Astrocyte of the hippocampus (primary cell): Measurements from ENCODE around the gene CFC1B.
"Not testable (repeated sequence)": the region's sequence is repeated elsewhere in the genome, so short reads cannot be mapped to it uniquely, and the experiment has no call there.

Experiments
- DNase-seq: peaks from one replicate; pipeline ENCODE4 v3.0.0; 2011; ENCODE audit warnings: low read depth, low spot score

The CFC1B gene

GRCh38 chr2:130566165-130566564, 45.1 kb downstream of the CFC1B start:
- not testable (repeated sequence) for DNase-seq

GRCh38 chr2:130571929-130572328, 50.9 kb downstream of the CFC1B start:
- DNase-seq = not testable (repeated sequence)

GRCh38 chr2:130574230-130574629, 53.2 kb downstream of the CFC1B start:
- DNase-seq = not testable (repeated sequence)

- not testable (repeated sequence) for DNase-seq
Observed at GRCh38 chr2:130576209-130576784, 55.3 kb downstream of the CFC1B start.

- not testable (repeated sequence) for DNase-seq
Observed at GRCh38 chr2:130577559-130577958, 56.5 kb downstream of the CFC1B start.
